HG02870 (cell line): ENCODE results near the gene MCF2L.

ENCODE experiments used
- ATAC-seq: cut with Tn5 transposase; IDR thresholded peaks from one replicate; pipeline ENCODE4 v1.9.1; 2021; ENCODE audit warnings: mild to moderate bottlenecking, moderate library complexity; ENCODE audit not compliant: unreplicated experiment

The MCF2L gene

DNA sequence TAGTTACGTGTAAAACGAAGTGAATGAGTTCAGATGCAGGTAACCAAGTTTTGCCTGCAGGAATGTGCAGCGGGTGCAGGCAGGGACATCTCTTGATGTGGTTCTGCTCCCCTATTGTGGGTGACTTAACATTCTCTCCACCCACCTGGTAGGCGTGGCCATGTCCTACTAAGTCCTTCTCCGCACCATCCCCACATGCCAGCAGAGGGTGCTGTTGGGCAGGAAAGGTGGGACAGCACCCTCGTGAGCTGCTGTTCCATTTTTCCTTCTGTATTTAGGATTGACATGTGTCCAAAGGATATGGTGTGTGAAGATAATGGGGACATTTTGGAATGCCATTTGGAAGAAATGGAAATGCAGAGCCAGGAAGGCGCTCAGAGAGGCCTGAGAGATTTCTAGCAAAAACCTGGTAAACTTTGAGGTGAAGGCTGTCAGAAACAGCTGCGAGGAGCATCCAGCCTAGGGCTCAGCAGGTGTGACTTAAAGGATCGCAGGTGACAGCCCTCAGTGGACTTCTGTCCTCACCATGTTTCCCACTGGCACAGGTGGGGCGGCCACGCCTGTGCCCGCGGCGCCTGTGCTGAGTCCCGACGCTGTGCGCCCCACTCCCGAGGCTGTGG lies 26.2 kb upstream of the MCF2L start:
- ATAC-seq, result peak; percentile 97

GRCh38 chr13:112943309-112944125 lies 25.5 kb upstream of the MCF2L start:
- peak; percentile 25 for ATAC-seq

DNA sequence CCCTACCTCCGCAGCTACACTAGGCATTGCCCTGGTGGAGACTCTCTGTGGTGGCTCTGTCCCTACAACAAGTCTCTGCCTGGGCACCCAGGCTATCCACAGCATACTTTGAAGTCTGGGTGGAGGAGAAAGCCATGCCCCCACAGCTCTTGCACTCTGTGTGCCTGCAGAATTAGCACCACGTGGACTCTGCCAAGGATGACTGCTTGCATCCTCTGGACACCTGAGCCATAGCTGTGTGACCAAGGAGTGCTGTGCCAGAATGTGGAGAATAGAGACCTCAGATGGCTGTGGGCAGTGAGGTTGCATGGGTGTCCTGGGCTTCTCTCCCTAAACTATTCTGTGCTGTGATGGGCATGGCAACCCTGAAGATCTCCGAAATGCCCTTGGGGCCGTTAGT lies 21.2 kb upstream of the MCF2L start:
- no peak for ATAC-seq

- no peak for ATAC-seq
These were observed 17.2 kb upstream of the MCF2L start for GRCh38 chr13:112951674-112952371.

GRCh38 chr13:112952759-112953551 lies 16.1 kb upstream of the MCF2L start:
- ATAC-seq, result no peak

GRCh38 chr13:112953591-112954487 lies 15.2 kb upstream of the MCF2L start:
- no peak for ATAC-seq

DNA sequence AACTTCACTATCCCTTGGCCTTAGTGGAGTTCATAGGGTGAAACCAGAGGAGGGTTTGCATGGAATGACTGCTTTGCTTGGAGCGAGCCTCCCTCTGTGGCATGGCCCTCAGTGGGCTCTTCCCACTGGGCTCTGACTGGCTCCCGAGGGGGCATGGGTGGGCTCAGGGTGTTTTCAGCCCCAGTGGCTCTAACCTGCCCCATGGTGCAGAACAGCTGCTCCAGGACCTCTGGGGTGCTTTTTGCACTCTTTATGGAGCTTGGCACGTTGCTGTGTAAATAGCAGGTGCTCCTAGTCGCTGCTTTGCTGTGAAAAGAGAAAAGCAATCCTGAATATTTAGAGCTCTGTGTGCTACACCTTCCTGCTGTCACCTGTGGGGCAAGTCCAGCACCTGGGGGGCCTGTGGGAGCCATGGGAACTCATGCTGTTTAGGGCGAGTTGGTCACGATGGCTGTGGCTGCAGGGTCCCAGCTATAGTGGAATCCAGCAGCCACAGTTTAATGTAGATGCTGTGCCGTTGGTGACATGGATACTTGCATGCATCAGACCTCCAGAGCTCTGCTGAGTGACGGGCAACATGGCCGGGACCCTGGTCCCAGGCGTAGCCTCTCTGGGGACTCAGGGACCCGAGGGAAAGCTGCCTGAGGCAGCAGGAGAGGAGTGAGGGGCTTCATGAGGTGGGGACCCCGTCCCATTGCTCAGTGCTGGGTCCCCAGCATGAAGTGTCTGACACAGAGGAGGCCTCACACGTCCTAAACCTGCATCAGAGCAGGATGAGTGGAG lies 14.3 kb upstream of the MCF2L start:
- ATAC-seq, result no peak

- ATAC-seq, result no peak
These were observed 13.6 kb upstream of the MCF2L start for GRCh38 chr13:112955271-112955937.

GRCh38 chr13:112955956-112956355 lies 13.1 kb upstream of the MCF2L start:
- ATAC-seq, result no peak

DNA sequence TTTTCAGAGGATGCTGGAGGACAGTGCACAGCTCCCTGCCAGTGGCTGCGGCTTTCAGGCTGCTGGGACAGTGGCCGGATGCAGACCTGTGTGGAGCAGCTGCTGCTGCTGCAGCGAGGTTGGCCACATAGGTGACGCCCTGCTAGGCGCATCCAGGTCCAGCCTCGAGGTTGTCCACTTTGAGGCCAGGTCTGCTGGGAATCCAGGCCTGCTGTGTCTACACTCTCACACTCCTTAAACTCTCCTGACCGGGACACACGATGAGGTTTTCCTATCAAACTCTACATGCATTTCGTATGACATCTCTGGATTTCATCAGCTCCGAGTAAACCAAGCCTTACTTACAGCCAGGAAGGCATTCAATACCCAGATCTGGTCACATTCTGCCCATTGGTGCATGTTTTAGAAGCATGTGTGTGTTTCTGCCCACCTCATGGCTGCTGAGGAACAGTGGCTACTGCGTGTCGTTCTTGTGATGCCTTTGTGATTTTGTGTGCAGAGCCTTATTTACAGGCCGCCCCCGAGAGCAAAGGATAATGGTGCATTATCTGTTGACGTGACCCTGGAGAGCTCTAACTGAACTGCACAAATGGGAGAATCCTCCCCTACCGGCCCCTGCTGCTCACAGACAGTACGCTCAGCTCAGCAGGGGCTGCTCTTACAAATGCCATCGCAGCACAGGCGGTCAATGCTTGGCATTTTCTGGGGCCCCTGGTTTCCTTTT lies 12.3 kb upstream of the MCF2L start:
- no peak for ATAC-seq

GRCh38 chr13:112957295-112957677 lies 11.7 kb upstream of the MCF2L start:
- no peak for ATAC-seq

GRCh38 chr13:112958127-112958989 lies 10.7 kb upstream of the MCF2L start:
- no peak for ATAC-seq

GRCh38 chr13:112959206-112959605 lies 9.8 kb upstream of the MCF2L start:
- no peak for ATAC-seq

DNA sequence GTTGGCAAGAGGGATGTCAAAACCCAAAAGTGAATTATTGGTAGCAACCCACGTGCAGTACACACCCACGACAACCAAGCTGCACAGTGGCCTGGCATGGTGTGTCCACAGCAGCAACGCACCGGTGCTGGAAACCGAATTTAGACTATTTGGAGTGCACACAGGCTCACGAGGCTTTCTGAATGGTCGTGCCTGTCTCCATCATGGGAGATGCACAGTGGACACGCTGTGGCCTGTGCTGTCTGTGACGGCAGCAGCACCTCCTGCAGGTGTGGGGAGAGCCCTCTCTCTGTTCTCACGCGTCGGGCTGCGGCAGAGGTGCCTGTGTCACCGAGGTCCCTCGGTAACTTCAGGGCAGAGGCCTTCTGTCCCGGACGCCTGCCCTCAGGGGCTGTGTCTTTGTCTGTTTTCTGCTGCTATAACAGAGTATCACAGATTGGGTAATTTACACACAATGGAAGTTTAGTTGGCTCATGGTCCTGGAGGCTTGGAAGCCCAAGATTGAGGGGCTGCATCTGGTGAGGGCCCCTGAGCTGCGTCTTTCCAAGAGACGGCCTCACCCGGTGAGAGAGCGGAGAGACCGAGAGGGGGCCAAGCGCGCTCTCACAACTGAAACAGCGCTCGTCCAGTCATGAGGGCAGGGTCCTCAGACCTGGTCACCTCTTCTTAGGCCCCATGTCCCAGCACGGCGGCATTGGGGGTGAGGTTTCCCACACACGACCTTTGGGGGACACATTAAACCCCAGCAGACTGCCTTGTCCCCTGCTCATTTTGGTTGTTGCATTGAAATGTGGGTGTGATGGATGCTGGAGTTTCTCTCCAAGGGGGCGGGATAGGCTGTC lies 9.1 kb upstream of the MCF2L start:
- no peak for ATAC-seq

DNA sequence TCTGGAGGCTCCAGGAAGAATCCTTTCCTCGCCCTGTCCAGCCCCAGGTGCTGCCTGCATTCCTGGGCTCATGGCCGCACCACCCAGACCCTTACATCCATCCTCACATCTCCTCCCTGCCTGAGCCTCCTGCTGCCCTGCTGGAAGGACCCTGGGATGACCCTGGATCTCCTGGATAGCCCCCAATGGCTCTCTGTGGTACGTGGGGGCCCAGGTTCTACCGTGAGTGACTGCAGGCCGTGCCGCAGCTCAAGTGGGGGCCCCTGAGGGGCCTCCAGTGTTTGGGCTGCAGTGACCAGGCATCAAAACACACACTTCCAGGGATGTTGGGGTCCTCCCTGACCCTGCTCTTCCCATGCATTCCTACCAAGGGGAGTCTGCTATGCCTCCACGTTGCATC lies 8.3 kb upstream of the MCF2L start:
- no peak for ATAC-seq
